DOHH2 (cell line): ENCODE data around the gene GLRA1.

Experiments used
- EZH2phosphoT487 ChIP-seq: fragments of 200-600 bp; sonication (generic); IDR thresholded peaks from 2 replicates; pipeline ENCODE4 v1.6.1; 2017; ENCODE audit warnings: borderline replicate concordance, mild to moderate bottlenecking, antibody characterized with exemption, low read length, moderate library complexity, mixed read lengths
- TF ChIP-seq, protein P1 (sequence below): fragments of 200-600 bp; sonication (generic); IDR thresholded peaks from one replicate; pipeline ENCODE4 v1.5.1; 2014; ENCODE audit warnings: antibody characterized with exemption, mild to moderate bottlenecking, low read depth, low read length; ENCODE audit not compliant: poor library complexity, severe bottlenecking

GRCh38 chr5:151889614-151890013, 35.0 kb downstream of the GLRA1 start:
- TF ChIP-seq, protein P1, sequence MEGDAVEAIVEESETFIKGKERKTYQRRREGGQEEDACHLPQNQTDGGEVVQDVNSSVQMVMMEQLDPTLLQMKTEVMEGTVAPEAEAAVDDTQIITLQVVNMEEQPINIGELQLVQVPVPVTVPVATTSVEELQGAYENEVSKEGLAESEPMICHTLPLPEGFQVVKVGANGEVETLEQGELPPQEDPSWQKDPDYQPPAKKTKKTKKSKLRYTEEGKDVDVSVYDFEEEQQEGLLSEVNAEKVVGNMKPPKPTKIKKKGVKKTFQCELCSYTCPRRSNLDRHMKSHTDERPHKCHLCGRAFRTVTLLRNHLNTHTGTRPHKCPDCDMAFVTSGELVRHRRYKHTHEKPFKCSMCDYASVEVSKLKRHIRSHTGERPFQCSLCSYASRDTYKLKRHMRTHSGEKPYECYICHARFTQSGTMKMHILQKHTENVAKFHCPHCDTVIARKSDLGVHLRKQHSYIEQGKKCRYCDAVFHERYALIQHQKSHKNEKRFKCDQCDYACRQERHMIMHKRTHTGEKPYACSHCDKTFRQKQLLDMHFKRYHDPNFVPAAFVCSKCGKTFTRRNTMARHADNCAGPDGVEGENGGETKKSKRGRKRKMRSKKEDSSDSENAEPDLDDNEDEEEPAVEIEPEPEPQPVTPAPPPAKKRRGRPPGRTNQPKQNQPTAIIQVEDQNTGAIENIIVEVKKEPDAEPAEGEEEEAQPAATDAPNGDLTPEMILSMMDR, result no peak
- TF ChIP-seq EZH2phosphoT487, result no peak
